ENCODE data around the gene CCDC88C.

The CCDC88C gene

GRCh38 chr14:91399868-91400640, 17.6 kb downstream of the CCDC88C start:
- Histone ChIP-seq H3K9ac (no peak overlapping the region), H3K4me1 (peaks cover 45% of the 10 kb centered on the region), H3K27ac (no peak overlapping the region), H3K9me3 (ENCODE audit: control insufficient read depth, low read length) (no peaks in the 10 kb centered on the region), H3K4me3 (ENCODE audit: low read depth, low read length) (no peak overlapping the region), H3K4me2 (ENCODE audit: low read length) (no peak overlapping the region), H3K36me3 (ENCODE audit: control insufficient read depth, insufficient read depth, low read length) (no peaks in the 10 kb centered on the region), H2AFZ (no peak overlapping the region), H3K27me3 (ENCODE audit: control insufficient read depth, insufficient read depth, low read length) (no peaks in the 10 kb centered on the region), H3K79me2 (peaks cover 33% of the 10 kb centered on the region)
- TF ChIP-seq, protein P1, sequence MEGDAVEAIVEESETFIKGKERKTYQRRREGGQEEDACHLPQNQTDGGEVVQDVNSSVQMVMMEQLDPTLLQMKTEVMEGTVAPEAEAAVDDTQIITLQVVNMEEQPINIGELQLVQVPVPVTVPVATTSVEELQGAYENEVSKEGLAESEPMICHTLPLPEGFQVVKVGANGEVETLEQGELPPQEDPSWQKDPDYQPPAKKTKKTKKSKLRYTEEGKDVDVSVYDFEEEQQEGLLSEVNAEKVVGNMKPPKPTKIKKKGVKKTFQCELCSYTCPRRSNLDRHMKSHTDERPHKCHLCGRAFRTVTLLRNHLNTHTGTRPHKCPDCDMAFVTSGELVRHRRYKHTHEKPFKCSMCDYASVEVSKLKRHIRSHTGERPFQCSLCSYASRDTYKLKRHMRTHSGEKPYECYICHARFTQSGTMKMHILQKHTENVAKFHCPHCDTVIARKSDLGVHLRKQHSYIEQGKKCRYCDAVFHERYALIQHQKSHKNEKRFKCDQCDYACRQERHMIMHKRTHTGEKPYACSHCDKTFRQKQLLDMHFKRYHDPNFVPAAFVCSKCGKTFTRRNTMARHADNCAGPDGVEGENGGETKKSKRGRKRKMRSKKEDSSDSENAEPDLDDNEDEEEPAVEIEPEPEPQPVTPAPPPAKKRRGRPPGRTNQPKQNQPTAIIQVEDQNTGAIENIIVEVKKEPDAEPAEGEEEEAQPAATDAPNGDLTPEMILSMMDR (IDR thresholded peaks at IDR 0.05), result no peak

GRCh38 chr14:91398707-91399106, 18.9 kb downstream of the CCDC88C start:
- Histone ChIP-seq H3K27me3 (ENCODE audit: control insufficient read depth, insufficient read depth, low read length) (no peaks in the 10 kb centered on the region), H3K9ac (no peak overlapping the region), H3K4me2 (ENCODE audit: low read length) (peak overlapping the region; percentile 3), H2AFZ (no peak overlapping the region), H3K79me2 (peaks cover 24% of the 10 kb centered on the region), H3K4me3 (ENCODE audit: low read depth, low read length) (no peak overlapping the region), H3K9me3 (ENCODE audit: control insufficient read depth, low read length) (no peaks in the 10 kb centered on the region), H3K36me3 (ENCODE audit: control insufficient read depth, insufficient read depth, low read length) (no peaks in the 10 kb centered on the region), H3K4me1 (peaks cover 45% of the 10 kb centered on the region), H3K27ac (peak overlapping the region; percentile 65)
- TF ChIP-seq, protein P1 (IDR thresholded peaks at IDR 0.05), result no peak

GRCh38 chr14:91397965-91398591, 19.5 kb downstream of the CCDC88C start:
- Histone ChIP-seq H3K4me1 (peaks cover 42% of the 10 kb centered on the region), H3K27me3 (ENCODE audit: control insufficient read depth, insufficient read depth, low read length) (no peaks in the 10 kb centered on the region), H3K36me3 (ENCODE audit: control insufficient read depth, insufficient read depth, low read length) (no peaks in the 10 kb centered on the region), H3K27ac (peak overlapping the region; percentile 65), H2AFZ (peak overlapping the region; percentile 61), H3K4me3 (ENCODE audit: low read depth, low read length) (peak overlapping the region; percentile 14), H3K4me2 (ENCODE audit: low read length) (peak overlapping the region; percentile 48), H3K79me2 (peaks cover 18% of the 10 kb centered on the region), H3K9ac (no peak overlapping the region), H3K9me3 (ENCODE audit: control insufficient read depth, low read length) (no peaks in the 10 kb centered on the region)
- TF ChIP-seq, protein P1 (IDR thresholded peaks at IDR 0.05), result no peak

DNA sequence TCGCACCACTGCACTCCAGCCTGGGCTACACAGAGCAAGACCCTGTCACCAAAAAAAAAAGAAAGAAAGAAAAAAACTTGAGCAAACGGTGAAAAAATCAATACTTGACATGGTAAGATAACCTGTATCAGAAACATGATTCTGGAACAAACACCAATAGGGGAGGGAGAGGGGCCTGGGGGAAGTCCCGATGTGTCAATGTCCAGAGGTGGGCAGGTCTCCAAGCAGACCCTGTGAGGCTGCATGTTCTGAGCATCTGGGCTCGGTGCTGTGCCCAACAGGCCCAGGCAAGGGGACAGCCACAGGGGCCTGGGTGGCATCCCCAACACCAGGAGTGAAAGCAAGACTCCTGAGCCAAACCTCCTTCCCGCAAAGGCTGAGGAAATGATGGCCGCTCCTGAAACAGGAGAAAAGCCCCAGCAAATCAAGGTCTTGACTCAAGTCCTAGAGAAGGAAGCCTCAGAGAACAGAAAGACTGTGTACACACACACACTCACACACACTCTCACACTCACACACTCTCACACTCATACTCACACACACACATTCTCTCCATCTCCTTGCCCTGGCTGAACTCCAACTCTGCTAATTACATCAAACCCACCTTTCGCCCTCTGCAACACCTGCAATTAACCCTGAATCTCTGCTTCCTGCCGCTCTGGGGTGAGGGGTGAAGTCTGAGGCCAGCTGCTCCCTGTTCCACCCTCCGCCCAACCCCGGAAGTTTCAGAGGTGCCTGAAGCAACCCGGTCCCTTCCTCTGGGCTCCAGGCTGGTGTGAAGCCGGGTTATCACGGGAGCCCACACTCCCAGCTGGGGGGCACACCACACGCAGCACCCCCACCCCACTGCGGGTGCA, 20.4 kb downstream of the CCDC88C start:
- Histone ChIP-seq H2AFZ (peak overlapping the region; percentile 61), H3K27ac (peak overlapping the region; percentile 65), H3K4me2 (ENCODE audit: low read length) (peak overlapping the region; percentile 48), H3K9ac (no peak overlapping the region), H3K79me2 (peaks cover 16% of the 10 kb centered on the region), H3K9me3 (ENCODE audit: control insufficient read depth, low read length) (no peaks in the 10 kb centered on the region), H3K4me1 (peaks cover 38% of the 10 kb centered on the region), H3K36me3 (ENCODE audit: control insufficient read depth, insufficient read depth, low read length) (no peaks in the 10 kb centered on the region), H3K4me3 (ENCODE audit: low read depth, low read length) (peak overlapping the region; percentile 14), H3K27me3 (ENCODE audit: control insufficient read depth, insufficient read depth, low read length) (no peaks in the 10 kb centered on the region)
- TF ChIP-seq, protein P1 (IDR thresholded peaks at IDR 0.05), result no peak

Data from parathyroid adenoma (tissue), 2 donors.